ENCODE measurements around the gene APOBEC3A. TPM values are rescaled to one million over a fixed set of nuclear protein-coding genes. Genes with fewer than 3 reads are reported as not detected.
"Not testable (repeated sequence)": the region's sequence is repeated elsewhere in the genome, so short reads cannot be mapped to it uniquely, and the experiment has no call there.

Gene APOBEC3A
- polyA plus RNA-seq, 2 donors = 2.5 to 5.6 TPM

DNA sequence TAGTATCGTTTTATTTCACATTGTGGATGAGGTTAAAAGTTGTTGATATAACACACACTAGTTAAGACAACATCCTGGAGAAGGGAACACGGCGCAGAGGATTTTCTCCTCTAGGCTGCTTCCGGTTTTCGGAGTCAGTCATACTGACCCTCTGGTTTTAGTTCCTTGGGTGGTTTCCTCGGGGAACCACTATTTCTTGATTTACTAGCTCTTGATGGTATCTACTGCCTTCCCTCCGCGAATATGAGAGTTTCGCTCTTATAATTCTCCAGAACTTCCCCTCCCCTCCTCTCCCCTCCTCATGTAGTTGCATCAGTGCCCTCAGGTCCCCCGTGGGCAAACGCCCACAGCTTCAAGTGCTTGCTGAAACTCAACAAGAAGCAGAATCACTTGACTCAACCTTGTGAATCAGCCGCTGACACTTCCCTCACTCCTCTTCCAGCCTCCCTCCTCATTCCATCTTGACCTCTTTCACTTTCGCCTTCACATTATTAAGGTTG, 15.9 kb upstream of the APOBEC3A start:
- Histone ChIP-seq H3K27me3 (ENCODE audit: control insufficient read depth in 1 of 2, insufficient read depth in 2 of 2, low read length in 2 of 2) (no peaks in the 10 kb centered on the region), H3K27ac (ENCODE audit: low read depth in 2 of 2, low read length in 1 of 2) (no peak overlapping the region), H3K4me3 (ENCODE audit: low read depth in 1 of 2, low read length in 2 of 2) (no peak overlapping the region), H3K36me3 (ENCODE audit: control insufficient read depth in 2 of 2, insufficient read depth in 2 of 2, low read length in 1 of 2) (no peaks in the 10 kb centered on the region), H3K9me3 (ENCODE audit: control insufficient read depth in 2 of 2, insufficient read depth in 1 of 2, low read depth in 1 of 2, low read length in 1 of 2) (no peaks in the 10 kb centered on the region), H3K4me1 (ENCODE audit: control insufficient read depth in 2 of 2, insufficient read depth in 2 of 2, low read length in 1 of 2) (peaks cover 0 to 2% of the 10 kb centered on the region in 2 donors)
- 65% methylated on average over 13 of the region's 13 CpGs for WGBS, 2 donors

GRCh38 chr22:38942702-38943101, 14.7 kb upstream of the APOBEC3A start:
- Histone ChIP-seq H3K4me1 (ENCODE audit: control insufficient read depth in 2 of 2, insufficient read depth in 2 of 2, low read length in 1 of 2) (peaks cover 0 to 6% of the 10 kb centered on the region in 2 donors), H3K4me3 (ENCODE audit: low read depth in 1 of 2, low read length in 2 of 2) (no peak overlapping the region), H3K27me3 (ENCODE audit: control insufficient read depth in 1 of 2, insufficient read depth in 2 of 2, low read length in 2 of 2) (no peaks in the 10 kb centered on the region), H3K27ac (ENCODE audit: low read depth in 2 of 2, low read length in 1 of 2) (no peak overlapping the region), H3K36me3 (ENCODE audit: control insufficient read depth in 2 of 2, insufficient read depth in 2 of 2, low read length in 1 of 2) (no peaks in the 10 kb centered on the region), H3K9me3 (ENCODE audit: control insufficient read depth in 2 of 2, insufficient read depth in 1 of 2, low read depth in 1 of 2, low read length in 1 of 2) (no peaks in the 10 kb centered on the region)
- 79 to 82% methylated on average over 5 of the region's 5 CpGs for WGBS, 2 donors

GRCh38 chr22:38943201-38943600, 14.2 kb upstream of the APOBEC3A start:
- Histone ChIP-seq H3K36me3 (ENCODE audit: control insufficient read depth in 2 of 2, insufficient read depth in 2 of 2, low read length in 1 of 2) (no peaks in the 10 kb centered on the region), H3K4me3 (ENCODE audit: low read depth in 1 of 2, low read length in 2 of 2) (no peak overlapping the region), H3K27ac (ENCODE audit: low read depth in 2 of 2, low read length in 1 of 2) (no peak overlapping the region), H3K4me1 (ENCODE audit: control insufficient read depth in 2 of 2, insufficient read depth in 2 of 2, low read length in 1 of 2) (peaks cover 0 to 6% of the 10 kb centered on the region in 2 donors), H3K27me3 (ENCODE audit: control insufficient read depth in 1 of 2, insufficient read depth in 2 of 2, low read length in 2 of 2) (no peaks in the 10 kb centered on the region), H3K9me3 (ENCODE audit: control insufficient read depth in 2 of 2, insufficient read depth in 1 of 2, low read depth in 1 of 2, low read length in 1 of 2) (no peaks in the 10 kb centered on the region)
- WGBS, 2 donors = 55 to 60% methylated on average over 9 of the region's 9 CpGs

GRCh38 chr22:38943882-38944281, 13.5 kb upstream of the APOBEC3A start:
- WGBS, 2 donors = 77 to 78% methylated on average over 3 of the region's 3 CpGs
- H3K36me3 ChIP-seq (ENCODE audit: control insufficient read depth in 2 of 2, insufficient read depth in 2 of 2, low read length in 1 of 2) = no peaks in the 10 kb centered on the region
- peaks cover 0 to 6% of the 10 kb centered on the region in 2 donors for H3K4me1 ChIP-seq (ENCODE audit: control insufficient read depth in 2 of 2, insufficient read depth in 2 of 2, low read length in 1 of 2)
- no peaks in the 10 kb centered on the region for H3K9me3 ChIP-seq (ENCODE audit: control insufficient read depth in 2 of 2, insufficient read depth in 1 of 2, low read depth in 1 of 2, low read length in 1 of 2)
- H3K27ac ChIP-seq (ENCODE audit: low read depth in 2 of 2, low read length in 1 of 2) = no peak overlapping the region
- no peaks in the 10 kb centered on the region for H3K27me3 ChIP-seq (ENCODE audit: control insufficient read depth in 1 of 2, insufficient read depth in 2 of 2, low read length in 2 of 2)
- no peak overlapping the region for H3K4me3 ChIP-seq (ENCODE audit: low read depth in 1 of 2, low read length in 2 of 2)

DNA sequence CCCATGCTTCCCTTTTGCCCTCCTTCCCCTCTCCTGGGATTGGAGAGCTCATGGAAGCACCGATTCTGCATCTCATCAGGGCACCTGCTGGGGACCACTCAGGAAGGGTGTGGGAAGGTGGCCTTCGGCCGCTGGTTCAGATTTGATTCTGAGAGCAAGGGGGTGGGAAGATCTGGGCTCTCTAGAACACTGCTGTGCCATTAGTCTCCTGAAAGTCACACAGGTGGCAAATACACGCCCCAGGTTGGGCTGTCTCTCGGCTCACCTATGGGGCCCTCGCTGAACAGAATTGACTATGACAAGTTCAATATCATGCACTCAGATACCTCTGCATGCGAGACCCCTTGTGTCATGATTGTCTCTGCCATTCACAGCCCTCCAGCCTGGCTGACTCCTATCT, 12.8 kb upstream of the APOBEC3A start:
- Histone ChIP-seq H3K4me3 (ENCODE audit: low read depth in 1 of 2, low read length in 2 of 2) (no peak overlapping the region), H3K27ac (ENCODE audit: low read depth in 2 of 2, low read length in 1 of 2) (no peak overlapping the region), H3K27me3 (ENCODE audit: control insufficient read depth in 1 of 2, insufficient read depth in 2 of 2, low read length in 2 of 2) (no peaks in the 10 kb centered on the region), H3K36me3 (ENCODE audit: control insufficient read depth in 2 of 2, insufficient read depth in 2 of 2, low read length in 1 of 2) (no peaks in the 10 kb centered on the region), H3K4me1 (ENCODE audit: control insufficient read depth in 2 of 2, insufficient read depth in 2 of 2, low read length in 1 of 2) (peaks cover 0 to 6% of the 10 kb centered on the region in 2 donors), H3K9me3 (ENCODE audit: control insufficient read depth in 2 of 2, insufficient read depth in 1 of 2, low read depth in 1 of 2, low read length in 1 of 2) (no peaks in the 10 kb centered on the region)
- WGBS, 2 donors = 82 to 85% methylated on average over 7 of the region's 7 CpGs

- H3K4me3 ChIP-seq (ENCODE audit: low read depth in 1 of 2, low read length in 2 of 2); H3K27ac ChIP-seq (ENCODE audit: low read depth in 2 of 2, low read length in 1 of 2); H3K27me3 ChIP-seq (ENCODE audit: control insufficient read depth in 1 of 2, insufficient read depth in 2 of 2, low read length in 2 of 2); H3K9me3 ChIP-seq (ENCODE audit: control insufficient read depth in 2 of 2, insufficient read depth in 1 of 2, low read depth in 1 of 2, low read length in 1 of 2); H3K4me1 ChIP-seq (ENCODE audit: control insufficient read depth in 2 of 2, insufficient read depth in 2 of 2, low read length in 1 of 2); H3K36me3 ChIP-seq (ENCODE audit: control insufficient read depth in 2 of 2, insufficient read depth in 2 of 2, low read length in 1 of 2): not testable (repeated sequence)
Observed at GRCh38 chr22:38945706-38946338, 11.6 kb upstream of the APOBEC3A start.

- WGBS, 2 donors = 92 to 95% methylated on average over 8 of the region's 8 CpGs
- H3K4me3 ChIP-seq (ENCODE audit: low read depth in 1 of 2, low read length in 2 of 2) = no peak overlapping the region
- H3K9me3 ChIP-seq (ENCODE audit: control insufficient read depth in 2 of 2, insufficient read depth in 1 of 2, low read depth in 1 of 2, low read length in 1 of 2) = no peaks in the 10 kb centered on the region
- no peaks in the 10 kb centered on the region for H3K27me3 ChIP-seq (ENCODE audit: control insufficient read depth in 1 of 2, insufficient read depth in 2 of 2, low read length in 2 of 2)
- peak overlapping the region; percentile 71 to 81 for H3K27ac ChIP-seq (ENCODE audit: low read depth in 2 of 2, low read length in 1 of 2)
- peaks cover 0 to 6% of the 10 kb centered on the region in 2 donors for H3K4me1 ChIP-seq (ENCODE audit: control insufficient read depth in 2 of 2, insufficient read depth in 2 of 2, low read length in 1 of 2)
- H3K36me3 ChIP-seq (ENCODE audit: control insufficient read depth in 2 of 2, insufficient read depth in 2 of 2, low read length in 1 of 2) = no peaks in the 10 kb centered on the region
Observed at GRCh38 chr22:38946771-38947170, 10.6 kb upstream of the APOBEC3A start.

DNA sequence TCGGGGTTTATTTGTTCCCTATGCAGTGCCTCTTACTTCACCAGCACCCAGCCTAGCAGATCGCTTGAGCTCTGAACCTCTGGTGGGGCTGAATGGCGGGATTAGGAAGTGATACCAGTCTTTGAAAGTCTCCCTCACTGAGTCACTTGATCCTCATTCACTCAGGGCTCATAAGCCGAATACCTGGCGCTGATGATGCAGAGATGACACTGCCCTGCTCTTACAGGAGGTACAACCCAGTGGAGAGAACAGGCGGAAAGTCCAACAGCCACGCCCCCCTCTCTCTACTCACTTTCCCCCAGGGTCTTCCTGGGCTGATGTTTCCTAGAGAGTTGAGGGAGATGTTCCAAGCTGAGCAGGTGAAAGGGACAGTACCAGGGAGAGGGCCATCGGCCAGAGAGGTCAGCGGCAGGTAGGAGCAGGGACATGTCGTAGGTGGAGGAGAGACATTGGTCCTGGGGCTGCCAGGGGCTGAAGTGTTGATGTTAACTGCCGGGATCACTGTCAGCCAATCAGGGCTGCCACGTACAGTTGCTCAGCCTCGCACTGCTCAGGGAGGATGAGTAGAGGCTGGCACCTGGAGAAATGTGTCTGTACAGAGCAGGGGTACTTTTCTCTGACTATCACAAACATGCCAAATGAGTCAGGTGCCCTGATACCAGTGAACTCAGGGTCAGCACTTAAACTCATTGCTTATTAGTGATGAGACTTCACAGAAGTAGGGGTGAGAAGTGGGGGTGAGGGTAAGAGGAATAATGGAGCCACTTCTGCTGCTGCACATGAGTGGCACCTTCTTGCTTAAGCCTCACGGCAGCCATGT, 9.9 kb upstream of the APOBEC3A start:
- 71 to 81% methylated on average over 14 of the region's 14 CpGs for WGBS, 2 donors
- Histone ChIP-seq H3K27me3 (ENCODE audit: control insufficient read depth in 1 of 2, insufficient read depth in 2 of 2, low read length in 2 of 2) (no peaks in the 10 kb centered on the region), H3K9me3 (ENCODE audit: control insufficient read depth in 2 of 2, insufficient read depth in 1 of 2, low read depth in 1 of 2, low read length in 1 of 2) (no peaks in the 10 kb centered on the region), H3K4me1 (ENCODE audit: control insufficient read depth in 2 of 2, insufficient read depth in 2 of 2, low read length in 1 of 2) (peaks cover 0 to 6% of the 10 kb centered on the region in 2 donors), H3K36me3 (ENCODE audit: control insufficient read depth in 2 of 2, insufficient read depth in 2 of 2, low read length in 1 of 2) (no peaks in the 10 kb centered on the region), H3K27ac (ENCODE audit: low read depth in 2 of 2, low read length in 1 of 2) (peak overlapping the region; percentile 71 to 81), H3K4me3 (ENCODE audit: low read depth in 1 of 2, low read length in 2 of 2) (no peak overlapping the region)

DNA sequence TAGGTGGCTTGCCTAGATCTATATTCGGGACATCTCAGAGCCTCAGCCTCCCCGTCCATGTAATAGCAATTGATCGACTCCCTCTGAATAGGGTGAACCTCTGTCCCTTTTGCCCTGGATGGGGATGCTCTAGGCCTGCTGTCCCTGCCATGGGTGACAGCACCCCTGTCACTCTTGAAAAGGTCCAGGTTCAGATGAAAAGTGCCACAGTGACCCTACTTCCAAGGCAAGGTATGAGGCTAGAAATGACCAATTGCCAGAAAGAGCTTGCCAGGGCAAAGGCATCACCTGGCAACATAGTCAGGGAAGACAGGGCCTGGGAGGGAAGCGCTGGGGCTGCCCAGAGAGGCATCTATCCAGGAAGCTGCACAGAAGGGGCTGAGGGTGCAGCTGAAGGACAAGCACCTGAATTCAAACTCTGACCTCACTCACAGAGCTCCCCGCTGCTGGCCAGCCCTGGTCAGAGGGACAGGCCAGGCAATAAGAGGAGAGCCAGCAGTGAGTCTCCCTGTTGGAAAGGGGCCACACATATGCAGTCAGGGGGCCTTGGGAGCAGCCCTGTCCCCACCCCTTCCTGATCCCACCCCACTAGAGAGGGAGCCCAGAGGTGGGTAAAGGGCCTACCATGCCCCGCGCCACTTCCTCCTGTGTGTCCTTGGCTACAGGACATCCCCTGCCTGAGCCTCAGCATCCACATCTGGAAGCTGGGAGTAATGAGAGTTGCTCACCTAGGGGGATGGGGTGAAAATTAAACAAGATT, 9.0 kb upstream of the APOBEC3A start:
- no peaks in the 10 kb centered on the region for H3K27me3 ChIP-seq (ENCODE audit: control insufficient read depth in 1 of 2, insufficient read depth in 2 of 2, low read length in 2 of 2)
- H3K27ac ChIP-seq (ENCODE audit: low read depth in 2 of 2, low read length in 1 of 2) = no peak overlapping the region
- H3K36me3 ChIP-seq (ENCODE audit: control insufficient read depth in 2 of 2, insufficient read depth in 2 of 2, low read length in 1 of 2) = no peaks in the 10 kb centered on the region
- peaks cover 0 to 6% of the 10 kb centered on the region in 2 donors for H3K4me1 ChIP-seq (ENCODE audit: control insufficient read depth in 2 of 2, insufficient read depth in 2 of 2, low read length in 1 of 2)
- H3K4me3 ChIP-seq (ENCODE audit: low read depth in 1 of 2, low read length in 2 of 2) = no peak overlapping the region
- H3K9me3 ChIP-seq (ENCODE audit: control insufficient read depth in 2 of 2, insufficient read depth in 1 of 2, low read depth in 1 of 2, low read length in 1 of 2) = no peaks in the 10 kb centered on the region
- 90 to 93% methylated on average over 7 of the region's 7 CpGs for WGBS, 2 donors
